ENCODE measurements around the gene HYAL2.

HYAL2 gene

GRCh38 chr3:50303013-50303815 is 19.3 kb downstream of the HYAL2 start, which contains the start of gene HYAL1:
TSS of gene HYAL1 (minus strand) at chr3:50303574. CDS start at chr3:50302956, 618 bp downstream.
- no peak for DNase-seq

GRCh38 chr3:50302095-50303012 is 20.2 kb downstream of the HYAL2 start:
- DNase-seq, result no peak

- DNase-seq, result no peak
Observed at GRCh38 chr3:50300681-50301254, 21.8 kb downstream of the HYAL2 start.

- DNase-seq, result peak in 11 of 14 donors; percentile 49 to 81 (median 71)
Observed at GRCh38 chr3:50299929-50300680, 22.4 kb downstream of the HYAL2 start.

- no peak for DNase-seq
Observed at GRCh38 chr3:50299638-50299928, 23.0 kb downstream of the HYAL2 start.

GRCh38 chr3:50298836-50299637 is 23.5 kb downstream of the HYAL2 start, which contains the start of the genes HYAL3 and NAA80:
TSS of gene HYAL3 (minus strand) at chr3:50299405. CDS start at chr3:50295602, 3,803 bp downstream.
TSS of gene NAA80 (minus strand) at chr3:50299405. CDS start at chr3:50297463, 1,942 bp downstream.
- DNase-seq, result peak; percentile 85 to 100 (median 98)

GRCh38 chr3:50297896-50298725 is 24.4 kb downstream of the HYAL2 start:
- DNase-seq, result no peak

GRCh38 chr3:50297384-50297775 is 25.2 kb downstream of the HYAL2 start:
- DNase-seq, result peak in 1 of 14 donors; percentile 10

GRCh38 chr3:50296721-50297383 is 25.7 kb downstream of the HYAL2 start:
- no peak for DNase-seq

- no peak for DNase-seq
Observed at GRCh38 chr3:50295553-50296431, 26.8 kb downstream of the HYAL2 start.

- DNase-seq, result no peak
Observed at GRCh38 chr3:50294492-50295403, 27.8 kb downstream of the HYAL2 start.

GRCh38 chr3:50294089-50294488 is 28.5 kb downstream of the HYAL2 start:
- DNase-seq, result no peak

- DNase-seq, result no peak
Observed at GRCh38 chr3:50293079-50293801, 29.3 kb downstream of the HYAL2 start.

- peak; percentile 68 to 98 (median 96) for DNase-seq
Observed at GRCh38 chr3:50292159-50293078, 30.1 kb downstream of the HYAL2 start, which contains the start of gene IFRD2. TSS of gene IFRD2 (minus strand) at chr3:50292429. CDS start at chr3:50292274, 155 bp downstream.

- DNase-seq, result no peak
Observed at GRCh38 chr3:50290161-50290641, 32.3 kb downstream of the HYAL2 start.
